SK-N-SH (cell line): ENCODE data around the gene SLAMF8. TPM values are rescaled to one million over a fixed set of nuclear protein-coding genes. Genes with fewer than 3 reads are reported as not detected.
A peak's percentile ranks its signal among the peaks of the same experiment; 100 is the strongest.

Source experiments
- CTCF ChIA-PET: fragments of 300-600, 350-600 bp; formaldehyde crosslinking; extraction: SDS; loops from one replicate; lab custom pipeline; 2021; lab: Yijun Ruan, JAX
- POLR2A ChIA-PET: fragments of 350-600 bp; sonication (Branson Sonifier 250); formaldehyde crosslinking; extraction: SDS; loops from one replicate; lab custom pipeline; 2020; ENCODE audit warnings: antibody characterized with exemption, inconsistent platforms; lab: Yijun Ruan, JAX
- DNase-seq: peaks from one replicate; pipeline ENCODE4 v3.0.0; 2012
- H2AFZ ChIP-seq: fragments of 200-600 bp; sonication (generic); 2 replicates; pipeline ENCODE4 v1.8.1; 2016; ENCODE audit warnings: antibody characterized with exemption, mild to moderate bottlenecking, low read depth
- H3F3A ChIP-seq: fragments of 200-600 bp; sonication (generic); replicated peaks from 2 replicates; pipeline ENCODE3; 2016; ENCODE audit warnings: antibody characterized with exemption, mild to moderate bottlenecking; ENCODE audit not compliant: insufficient read depth
- H3K27ac ChIP-seq, 2 experiments: fragments of 200-500 bp in 1 of 2; fragments of 200-600 bp in 1 of 2; sonication (Bioruptor generic) in 1 of 2; sonication (generic), shearing (Covaris generic) in 1 of 2; 2 replicates each; pipeline versions ENCODE4 v1.5.1 to v1.6.1; 2014 to 2016; ENCODE audit warnings: low read depth in 2 of 2, inconsistent platforms in 1 of 2, low read length in 1 of 2, mild to moderate bottlenecking in 1 of 2, mixed read lengths in 1 of 2
- H3K27me3 ChIP-seq: fragments of 200-600 bp; sonication (generic), shearing (Covaris generic); 2 replicates; pipeline ENCODE4 v1.6.1; 2016; ENCODE audit warnings: mixed run types; ENCODE audit not compliant: insufficient read depth
- H3K36me3 ChIP-seq, 2 experiments: fragments of 200-500 bp in 1 of 2; fragments of 200-600 bp in 1 of 2; sonication (Bioruptor generic) in 1 of 2; sonication (generic) in 1 of 2; replicated peaks in 1 of 2; 2 replicates each; pipeline versions ENCODE3 to v1.5.1; 2014 to 2016; ENCODE audit warnings: low read length in 1 of 2, mild to moderate bottlenecking in 1 of 2; ENCODE audit not compliant: insufficient read depth in 2 of 2, control insufficient read depth in 1 of 2
- H3K4me1 ChIP-seq, 2 experiments: fragments of 200-500 bp in 1 of 2; fragments of 200-600 bp in 1 of 2; sonication (Bioruptor generic) in 1 of 2; sonication (generic), shearing (Covaris generic) in 1 of 2; 2 replicates each; pipeline versions ENCODE4 v1.5.1 to v1.6.1; 2014 to 2016; ENCODE audit warnings: low read depth in 1 of 2, low read length in 1 of 2, mixed run types in 1 of 2; ENCODE audit not compliant: insufficient read depth in 2 of 2, control insufficient read depth in 1 of 2
- H3K4me2 ChIP-seq: fragments of 200-600 bp; sonication (generic), shearing (Covaris generic); 2 replicates; pipeline ENCODE4 v1.6.1; 2017; ENCODE audit warnings: mixed run types
- H3K4me3 ChIP-seq, 2 experiments: fragments of 200-500 bp in 1 of 2; fragments of 200-600 bp in 1 of 2; sonication (Bioruptor generic) in 1 of 2; sonication (generic), shearing (Covaris generic) in 1 of 2; 2 replicates each; pipeline versions ENCODE4 v1.5.1 to v1.8.1; 2014 to 2016; ENCODE audit warnings: low read depth in 2 of 2, inconsistent platforms in 1 of 2, low read length in 1 of 2, mild to moderate bottlenecking in 1 of 2, mixed read lengths in 1 of 2, moderate library complexity in 1 of 2
- H3K79me2 ChIP-seq: fragments of 200-600 bp; sonication (generic); 2 replicates; pipeline ENCODE4 v1.8.1; 2017; ENCODE audit warnings: mild to moderate bottlenecking; ENCODE audit not compliant: insufficient read depth
- H3K9ac ChIP-seq: fragments of 200-600 bp; sonication (generic); 2 replicates; pipeline ENCODE4 v1.6.1; 2017; ENCODE audit warnings: mixed run types
- H3K9me2 ChIP-seq: fragments of 200-600 bp; sonication (generic); 2 replicates; pipeline ENCODE4 v1.6.1; 2017; ENCODE audit warnings: mixed run types
- H3K9me3 ChIP-seq: fragments of 200-600 bp; sonication (generic); 2 replicates; pipeline ENCODE4 v1.6.1; 2017; ENCODE audit warnings: mixed run types, mild to moderate bottlenecking, moderate library complexity
- H4K20me1 ChIP-seq: fragments of 200-600 bp; sonication (generic); 2 replicates; pipeline ENCODE4 v1.6.1; 2017; ENCODE audit warnings: mild to moderate bottlenecking, mixed run types; ENCODE audit not compliant: insufficient read depth
- CTCF ChIP-seq: fragments of 200-600 bp; sonication (generic); IDR thresholded peaks from 2 replicates; pipeline ENCODE4 v1.6.1; 2017; ENCODE audit warnings: antibody characterized with exemption, mild to moderate bottlenecking, moderate library complexity
- ELF1 ChIP-seq: IDR thresholded peaks from 2 replicates; pipeline ENCODE4 v1.4.0; 2012
- EP300 ChIP-seq, 2 experiments: IDR thresholded peaks; 2 replicates each; pipeline versions ENCODE4 v1.4.0 to v1.6.1; 2012; ENCODE audit warnings: borderline replicate concordance in 1 of 2, low read depth in 1 of 2, low read length in 1 of 2
- EZH2phosphoT487 ChIP-seq: fragments of 200-600 bp; sonication (generic); IDR thresholded peaks from 2 replicates; pipeline ENCODE4 v1.6.1; 2017; ENCODE audit warnings: low read depth, mixed run types, mild to moderate bottlenecking, antibody characterized with exemption, moderate library complexity, borderline replicate concordance
- FOSL2 ChIP-seq: IDR thresholded peaks from 2 replicates; pipeline ENCODE4 v1.4.0; 2012; ENCODE audit warnings: low read depth, mild to moderate bottlenecking, moderate library complexity, borderline replicate concordance
- FOXJ3 ChIP-seq: sonication (generic); formaldehyde crosslinking; IDR thresholded peaks from 2 replicates; pipeline ENCODE4 v1.5.1; 2020; ENCODE audit warnings: mild to moderate bottlenecking, missing genetic modification reagents
- FOXM1 ChIP-seq: IDR thresholded peaks from 2 replicates; pipeline ENCODE4 v1.4.0; 2012; ENCODE audit warnings: low read depth, mild to moderate bottlenecking
- GATA2 ChIP-seq: sonication (generic); formaldehyde crosslinking; IDR thresholded peaks from 2 replicates; pipeline ENCODE4 v1.5.0; 2020; ENCODE audit warnings: mild to moderate bottlenecking, missing genetic modification reagents
- NFIC ChIP-seq: IDR thresholded peaks from 2 replicates; pipeline ENCODE4 v1.4.0; 2012; ENCODE audit warnings: borderline replicate concordance
- NRF1 ChIP-seq: IDR thresholded peaks from 2 replicates; pipeline ENCODE4 v1.6.1; 2012; ENCODE audit warnings: low read depth, mild to moderate bottlenecking, low read length
- POLR2AphosphoS5 ChIP-seq: IDR thresholded peaks from 2 replicates; pipeline ENCODE4 v1.6.1; 2012; ENCODE audit warnings: low read depth, low read length
- RAD21 ChIP-seq: IDR thresholded peaks from 2 replicates; pipeline ENCODE4 v1.6.1; 2012; ENCODE audit warnings: mild to moderate bottlenecking, low read length
- RCOR1 ChIP-seq: fragments of 150-350 bp; IDR thresholded peaks from 2 replicates; pipeline ENCODE4 v1.6.1; 2017; ENCODE audit warnings: antibody characterized with exemption, low read length
- SIN3A ChIP-seq: IDR thresholded peaks from 2 replicates; pipeline ENCODE4 v1.6.1; 2012; ENCODE audit warnings: low read depth, mild to moderate bottlenecking, low read length, moderate library complexity, borderline replicate concordance
- SMC3 ChIP-seq: IDR thresholded peaks from 2 replicates; pipeline ENCODE4 v1.6.1; 2012; ENCODE audit warnings: low read depth, low read length, improper control_type of control experiment
- TAF1 ChIP-seq: IDR thresholded peaks from 2 replicates; pipeline ENCODE4 v1.6.1; 2012; ENCODE audit warnings: low read depth, mild to moderate bottlenecking, low read length, moderate library complexity, borderline replicate concordance
- USF1 ChIP-seq: IDR thresholded peaks from 2 replicates; pipeline ENCODE4 v1.4.0; 2012; ENCODE audit warnings: low read depth, borderline replicate concordance
- USF2 ChIP-seq: fragments of 150-350 bp; IDR thresholded peaks from 2 replicates; pipeline ENCODE4 v1.6.1; 2017; ENCODE audit warnings: antibody characterized with exemption, low read length, low read depth, borderline replicate concordance
- WGBS: methylation state at CpG from one replicate; pipeline ENCODE4 v1.1.6; 2017; ENCODE audit warnings: low lambda C conversion rate; 5-methylcytosine and 5-hydroxymethylcytosine counted together
- polyA plus RNA-seq, 3 experiments: library from polyadenylated mRNA; depleted of rRNA; stranded (reverse); fragments of >200 nt; gene quantifications; 2 replicates each; pipeline ENCODE4 v1.2.3, GENCODE V29; 2012

Gene SLAMF8
- polyA plus RNA-seq, 1 of the 3 experiments (the other 2 are of a cell fraction), result not detected

- H3K4me1 ChIP-seq, result peaks cover 0 to 23% of the 10 kb centered on the region in 2 experiments; a peak in 2 of 4 replicates
- H3K27ac ChIP-seq, result peak overlapping the region; percentile 6 to 83; a peak in 2 of 4 replicates
- POLR2A ChIA-PET, result no interaction called here
- H4K20me1 ChIP-seq, result no peaks in the 10 kb centered on the region
- peak; percentile 49 for DNase-seq
- H3K27me3 ChIP-seq, result no peaks in the 10 kb centered on the region
- H3K79me2 ChIP-seq, result no peaks in the 10 kb centered on the region
- H3K36me3 ChIP-seq, result no peaks in the 10 kb centered on the region
- CTCF ChIA-PET, result interaction anchor here (0.6 to 23.5 kb wide), 6 partner anchors 12 to 221 kb away, joined by 3 to 533 read pairs (median 8); no protein-coding TSS in a partner anchor
- WGBS, result 50% methylated on average over 3 of the region's 3 CpGs
- no peaks in the 10 kb centered on the region for H3K9me3 ChIP-seq
- TF ChIP-seq USF2 (no peak), CTCF (no peak), FOSL2 (no peak), NFIC (no peak), POLR2AphosphoS5 (no peak), ELF1 (no peak), FOXJ3 (CRISPR knock-in tag) (no peak), EP300 (IDR thresholded peaks at IDR 0.05; ENCODE audit: borderline replicate concordance in 1 of 2, low read depth in 1 of 2, low read length in 1 of 2) (no peak), NRF1 (no peak), GATA2 (CRISPR knock-in tag) (no peak), SIN3A (no peak), RCOR1 (no peak), TAF1 (no peak)
- TF ChIP-seq, all 33 proteins: peak for 0
- peak overlapping the region; percentile 25; the same call in 1 of the 2 replicates for H3K4me2 ChIP-seq
- H2AFZ ChIP-seq, result no peak overlapping the region
- no peaks in the 10 kb centered on the region for H3K9me2 ChIP-seq
- H3F3A ChIP-seq, result peaks cover 5% of the 10 kb centered on the region
- H3K4me3 ChIP-seq, result 0 out of 4 replicates have a peak overlapping the region, but pooled peaks of 1 of the 2 experiments have one; percentile 2
- H3K9ac ChIP-seq, result no peak overlapping the region
Measured at GRCh38 chr1:159786966-159787365, 39.7 kb upstream of the SLAMF8 start.

GRCh38 chr1:159790237-159790917 is 36.3 kb upstream of the SLAMF8 start:
- TF ChIP-seq USF1, result no peak
- TF ChIP-seq FOXM1, result no peak
- no peak for TF ChIP-seq EZH2phosphoT487
- peak; percentile 67 for TF ChIP-seq CTCF
- TF ChIP-seq POLR2AphosphoS5, result no peak
- peak; percentile 69 for TF ChIP-seq RAD21
- peak; percentile 30; the same call in 1 of the 2 replicates for TF ChIP-seq SMC3
- TF ChIP-seq, all 33 proteins: peak for 3
- WGBS, result 54% methylated on average over 2 of the region's 2 CpGs

More at GRCh38 chr1:159790237-159790917, 36.3 kb upstream of the SLAMF8 start:
- DNase-seq, result peak; percentile 52
- no peaks in the 10 kb centered on the region for H3K9me2 ChIP-seq
- peaks cover 0 to 14% of the 10 kb centered on the region in 2 experiments; a peak in 2 of 4 replicates for H3K4me1 ChIP-seq
- no peak overlapping the region for H2AFZ ChIP-seq
- no peak overlapping the region; a peak in 1 of 4 replicates for H3K4me3 ChIP-seq
- H4K20me1 ChIP-seq, result no peaks in the 10 kb centered on the region
- H3K27me3 ChIP-seq, result peaks cover 10% of the 10 kb centered on the region; the same call in 1 of the 2 replicates
- H3K36me3 ChIP-seq, result no peaks in the 10 kb centered on the region
- H3K79me2 ChIP-seq, result no peaks in the 10 kb centered on the region
- H3K9me3 ChIP-seq, result no peaks in the 10 kb centered on the region
- no peak overlapping the region for H3K9ac ChIP-seq
- H3K4me2 ChIP-seq, result no peak overlapping the region
- H3F3A ChIP-seq, result peaks cover 5% of the 10 kb centered on the region
- no peak overlapping the region for H3K27ac ChIP-seq
- CTCF ChIA-PET, result interaction anchor here (0.6 to 23.5 kb wide), 15 partner anchors 9 to 201 kb away, joined by 3 to 533 read pairs (median 3); partner anchors contain the start of gene DUSP23
- POLR2A ChIA-PET, result no interaction called here
